GM12878 (cell line): ENCODE results near the gene CCNL2. TPM values are rescaled to one million over a fixed set of nuclear protein-coding genes. Genes with fewer than 3 reads are reported as not detected.
"Not testable (repeated sequence)": the region's sequence is repeated elsewhere in the genome, so short reads cannot be mapped to it uniquely, and the experiment has no call there.

Experiments
- ATAC-seq: fragments of 200-7000 bp; cut with Tn5 transposase; 3 replicates; pipeline ENCODE4 v1.9.1; 2020; ENCODE audit warnings: mild to moderate bottlenecking, moderate library complexity
- BruUV-seq: library from RNA; stranded (reverse); fragments of 400-500 nt; replicated peaks from 2 replicates; lab custom pipeline; 2021; lab: Mats Ljungman, UMichigan
- CTCF ChIA-PET: fragments of 300-600 bp; sonication (Branson Sonifier 250); formaldehyde crosslinking; extraction: SDS; loops from one replicate; lab custom pipeline; 2021; ENCODE audit warnings: inconsistent platforms; lab: Yijun Ruan, JAX
- POLR2A ChIA-PET: fragments of 350-600 bp; formaldehyde crosslinking; extraction: SDS; loops from one replicate; lab custom pipeline; 2021; ENCODE audit warnings: inconsistent platforms; lab: Charles Lee
- RAD21 ChIA-PET: fragments of 300-600 bp; sonication (Branson Sonifier 250); formaldehyde crosslinking; loops from one replicate; lab custom pipeline; 2023; ENCODE audit warnings: antibody characterized with exemption; ENCODE audit not compliant: unreplicated experiment; lab: Charles Lee
- SMC1A ChIA-PET: fragments of 300-600 bp; sonication (Branson Sonifier 250); formaldehyde crosslinking; loops from one replicate; lab custom pipeline; 2023; ENCODE audit not compliant: unreplicated experiment, uncharacterized antibody; lab: Charles Lee
- DNase-seq: peaks from one replicate; pipeline ENCODE4 v3.0.0-alpha.2; 2011; ENCODE audit warnings: low read depth, low spot score
- FAIRE-seq: peaks from 3 replicates; lab custom pipeline; 2011; peaks lifted over from hg19 to GRCh38; lab: Jason Lieb, UNC
- H2AFZ ChIP-seq: 2 replicates; pipeline ENCODE4 v1.6.0; 2011; ENCODE audit warnings: low read depth, low read length, control low read depth; ENCODE audit not compliant: control insufficient read depth
- H3K27ac ChIP-seq: 2 replicates; pipeline ENCODE4 v1.5.1; 2011; ENCODE audit warnings: control low read depth; ENCODE audit not compliant: control insufficient read depth, insufficient read depth
- H3K27me3 ChIP-seq, 2 experiments: replicated peaks in 1 of 2; 2 replicates each; pipeline versions ENCODE4 v1.6.0 to v1.6.1; 2011; ENCODE audit warnings: low read length in 1 of 2; ENCODE audit not compliant: control insufficient read depth in 2 of 2, insufficient read depth in 2 of 2
- H3K36me3 ChIP-seq, 2 experiments: 2 replicates each; pipeline ENCODE4 v1.5.1; 2011; ENCODE audit warnings: low read length in 1 of 2; ENCODE audit not compliant: control insufficient read depth in 2 of 2, insufficient read depth in 2 of 2
- H3K4me1 ChIP-seq: 2 replicates; pipeline ENCODE4 v1.6.1; 2011; ENCODE audit warnings: mild to moderate bottlenecking, low read length, moderate library complexity, mixed read lengths; ENCODE audit not compliant: control insufficient read depth, insufficient read depth
- H3K4me2 ChIP-seq: 2 replicates; pipeline ENCODE4 v1.6.0; 2011; ENCODE audit warnings: control low read depth; ENCODE audit not compliant: control insufficient read depth, insufficient read depth
- H3K4me3 ChIP-seq: fragments of 200-600 bp; sonication (generic); 2 replicates; pipeline ENCODE4 v1.5.1; 2016
- H3K79me2 ChIP-seq: 2 replicates; pipeline ENCODE4 v1.6.0; 2011; ENCODE audit warnings: low read length; ENCODE audit not compliant: control insufficient read depth, insufficient read depth
- H3K9ac ChIP-seq: 2 replicates; pipeline ENCODE4 v1.8.0; 2011; ENCODE audit warnings: low read length, control low read depth, mixed read lengths; ENCODE audit not compliant: control insufficient read depth, insufficient read depth
- H3K9me3 ChIP-seq: replicated peaks from 3 replicates; pipeline ENCODE4 v1.5.1; 2011; ENCODE audit warnings: mild to moderate bottlenecking, low read length; ENCODE audit not compliant: control insufficient read depth, insufficient read depth
- H4K20me1 ChIP-seq: 2 replicates; pipeline ENCODE4 v1.6.0; 2011; ENCODE audit not compliant: control insufficient read depth, insufficient read depth
- IKZF2 ChIP-seq, 2 experiments: fragments of 450-650 bp; IDR thresholded peaks; 2 replicates each; pipeline ENCODE4 v1.6.1; 2017; ENCODE audit warnings: mild to moderate bottlenecking in 2 of 2, moderate library complexity in 2 of 2
- RAD51 ChIP-seq: fragments of 450-650 bp; IDR thresholded peaks from 2 replicates; pipeline ENCODE4 v1.6.1; 2016; ENCODE audit warnings: moderate library complexity, mild to moderate bottlenecking, inconsistent platforms
- RUNX3 ChIP-seq: IDR thresholded peaks from 2 replicates; pipeline ENCODE4 v1.6.1; 2012; ENCODE audit warnings: low read length, inconsistent platforms
- ZNF687 ChIP-seq: fragments of 450-650 bp; IDR thresholded peaks from 2 replicates; pipeline ENCODE4 v1.6.1; 2017; ENCODE audit warnings: mild to moderate bottlenecking, moderate library complexity
- WGBS: methylation state at CpG from one replicate; pipeline ENCODE4 v1.1.6; 2016; ENCODE audit warnings: low lambda C conversion rate; ENCODE audit not compliant: insufficient replicate concordance, insufficient coverage; ENCODE audit errors: missing lambda C conversion rate; 5-methylcytosine and 5-hydroxymethylcytosine counted together
- in situ Hi-C: fragments of 300-500 bp; cut with MboI; formaldehyde crosslinking; loops from 9 replicates; pipeline ENCODE4 v1.14.3; 2018; ENCODE audit warnings: mixed read lengths
- intact Hi-C: fragments of 100-400 bp; cut with micrococcal nuclease; formaldehyde crosslinking; loops from one replicate; pipeline ENCODE4 v1.14.2; 2022; ENCODE audit not compliant: unreplicated experiment
- polyA plus RNA-seq, 11 experiments: library from polyadenylated mRNA; depleted of rRNA in 4 of 11; unstranded in 6 of 11; stranded (reverse) in 5 of 11; fragments of >200 nt; fragmentation: Nextera tagmentation in 4 of 11; fragmentation: Illumina TruSeq in 1 of 11; extraction: Ambion mirVana in 4 of 11; extraction: Trizol in 1 of 11; gene quantifications; 1 replicate in 1 of 11; 2 replicates in 10 of 11; pipeline versions ENCODE4 v1.2.1 to v1.2.3, GENCODE V29; 2011 to 2016; ENCODE audit warnings: inconsistent platforms in 2 of 11, missing spikeins in 2 of 11, low read depth in 1 of 11
- total RNA-seq, 4 experiments: library from RNA; depleted of rRNA in 3 of 4; stranded (reverse); fragments of >200 nt in 3 of 4; fragmentation: Illumina TruSeq in 1 of 4; extraction: Trizol in 1 of 4; gene quantifications; 2 replicates each; pipeline versions ENCODE4 v1.2.1 to v1.2.3, GENCODE V29; 2013 to 2021

CCNL2 gene
- total and polyA plus RNA-seq, 10 of the 15 experiments (the other 5 are each of a cell fraction or from before 2014, with no cell fraction given) = 2.1 to 143 (median 101) TPM

GRCh38 chr1:1417825-1418463 is 18.8 kb upstream of the CCNL2 start (continued):
- TF ChIP-seq ZNF687 = peak; percentile 73
- peak; percentile 71 for TF ChIP-seq RUNX3
- peak; percentile 35 to 53; a peak in 2 of 4 replicates for TF ChIP-seq IKZF2 (IDR thresholded peaks at IDR 0.05)
- TF ChIP-seq RAD51 = peak; percentile 65; the same call in 1 of the 2 replicates

- FAIRE-seq = not testable (repeated sequence)
- peak overlapping the region; percentile 13; the same call in 1 of the 2 replicates for H2AFZ ChIP-seq
Observed at GRCh38 chr1:1417396-1417795, 18.3 kb upstream of the CCNL2 start.

More at GRCh38 chr1:1417396-1417795, 18.3 kb upstream of the CCNL2 start:
- Histone ChIP-seq H3K4me3 (peak overlapping the region; percentile 9; the same call in 1 of the 2 replicates), H3K4me1 (peaks cover 25% of the 10 kb centered on the region), H3K27ac (peak overlapping the region; percentile 66)
- RAD21 ChIA-PET, H3K4me2 ChIP-seq, H3K9me3 ChIP-seq, H3K36me3 ChIP-seq, H3K27me3 ChIP-seq, CTCF ChIA-PET, H4K20me1 ChIP-seq, BruUV-seq, DNase-seq, H3K9ac ChIP-seq, ATAC-seq, POLR2A ChIA-PET, H3K79me2 ChIP-seq, intact Hi-C loops, in situ Hi-C loops: not testable (repeated sequence)
- WGBS = 85% methylated on average over 5 of the region's 5 CpGs
- SMC1A ChIA-PET = interaction anchor here (1.7 kb wide), 1 partner anchor 10 kb away, joined by 5 read pairs; no protein-coding TSS in a partner anchor
